Adrenal gland (tissue), 5 donors: ENCODE measurements around the gene KCNC2.

Experiments used
- CTCF ChIP-seq, 6 experiments: fragments of 450-650 bp in 4 of 6; fragments of 200-600 bp in 2 of 6; sonication (generic) in 1 of 6; IDR thresholded peaks; 1 replicate in 5 of 6; 2 replicates in 1 of 6; pipeline versions ENCODE4 v1.5.1 to v1.8.0; 2016 to 2021; ENCODE audit warnings: antibody characterized with exemption in 6 of 6, mild to moderate bottlenecking in 2 of 6, moderate library complexity in 1 of 6
- POLR2A ChIP-seq, 2 donors: fragments of 450-650 bp; IDR thresholded peaks; one replicate each; pipeline ENCODE4 v1.6.1; 2017; ENCODE audit warnings: antibody characterized with exemption in 2 of 2, mild to moderate bottlenecking in 2 of 2, moderate library complexity in 1 of 2
- donor health status: DM: no; HTN: no; CAD: no.

GRCh38 chr12:75116646-75117198 is 92.9 kb downstream of the KCNC2 start:
- TF ChIP-seq CTCF (IDR thresholded peaks at IDR 0.05) (no peak), POLR2A (IDR thresholded peaks at IDR 0.05) (no peak)
